Psoas muscle (tissue), 8 donors: ENCODE data around the gene SIM2. TPM values are rescaled to one million over a fixed set of nuclear protein-coding genes. Genes with fewer than 3 reads are reported as not detected.
"Not testable (repeated sequence)": the region's sequence is repeated elsewhere in the genome, so short reads cannot be mapped to it uniquely, and the experiment has no call there.

Experiments
- ATAC-seq, 4 donors: fragments of 200-7000 bp; cut with Tn5 transposase; one replicate each; pipeline ENCODE4 v1.9.1; 2020; ENCODE audit warnings: moderate library complexity in 3 of 4, mild to moderate bottlenecking in 2 of 4
- DNase-seq, 2 donors: peaks; one replicate each; pipeline ENCODE4 v3.0.0-alpha.2; 2020
- H3K27ac ChIP-seq: fragments of 200-600 bp; one replicate; pipeline ENCODE4 v1.8.0; 2022
- H3K27me3 ChIP-seq, 3 donors: fragments of 200-600 bp in 1 of 3; one replicate each; pipeline versions ENCODE4 v1.6.1 to v1.8.0; 2013 to 2022; ENCODE audit warnings: low read length in 2 of 3, mild to moderate bottlenecking in 2 of 3, moderate library complexity in 1 of 3; ENCODE audit not compliant: insufficient read depth in 3 of 3
- H3K36me3 ChIP-seq, 2 donors: fragments of 200-600 bp in 1 of 2; one replicate each; pipeline versions ENCODE4 v1.6.1 to v1.8.0; 2013 to 2022; ENCODE audit warnings: low read depth in 1 of 2, mild to moderate bottlenecking in 1 of 2, moderate library complexity in 1 of 2; ENCODE audit not compliant: insufficient read depth in 1 of 2
- H3K4me1 ChIP-seq: fragments of 200-600 bp; one replicate; pipeline ENCODE4 v1.8.0; 2022
- H3K4me3 ChIP-seq: fragments of 200-600 bp; one replicate; pipeline ENCODE4 v1.8.0; 2022; ENCODE audit warnings: mild to moderate bottlenecking
- H3K9me3 ChIP-seq: fragments of 200-600 bp; one replicate; pipeline ENCODE4 v1.8.0; 2022
- WGBS, 3 donors: extraction: QIAGEN DNeasy Blood & Tissue Kit; methylation state at CpG; one replicate each; pipeline versions ENCODE4 v1.1.6 to v1.1.7; 2013; 5-methylcytosine and 5-hydroxymethylcytosine counted together
- intact Hi-C, 2 donors: fragments of 100-400 bp; cut with DNase I; formaldehyde crosslinking; loops; one replicate each; pipeline versions ENCODE4 v1.11.0 to v1.14.2; 2022
- polyA plus RNA-seq, 3 donors: library from polyadenylated mRNA; stranded (reverse); fragments of 200-250 nt; gene quantifications; one replicate each; pipeline ENCODE4 v1.2.3, GENCODE V29; 2013
- total RNA-seq, 4 donors: library from RNA; stranded (reverse); fragmentation: NEBNext Ultra II Directional in 2 of 4; extraction: Animal tissue kit (Norgen Biotek cat#: 25700) in 2 of 4; gene quantifications; one replicate each; pipeline versions ENCODE4 v1.2.1 to v1.2.4, GENCODE V29; 2021 to 2023
- TF ChIP-seq, protein P1 (sequence below): fragments of 200-600 bp; IDR thresholded peaks from one replicate; pipeline ENCODE4 v1.8.0; 2022; ENCODE audit warnings: antibody characterized with exemption
- donor health status: healthy with polysubstance abuse.
- donor health status: DM: no; HTN: no; CAD: no; lungs with moderate emphysema.
- donor health status: Bipolar disorder and iron deficiency.
- donor health status: healthy.
- donor health status: DM: yes; HTN: yes; CAD: no.
- donor health status: DM: no; HTN: no; CAD: no.
- donor health status: DM: no; HTN: no; CAD: no.
- donor health status: DM: yes; HTN: yes; CAD: no.

Gene SIM2
- total and polyA plus RNA-seq, 7 donors = 0.06 to 3.0 (median 0.14) TPM

DNA sequence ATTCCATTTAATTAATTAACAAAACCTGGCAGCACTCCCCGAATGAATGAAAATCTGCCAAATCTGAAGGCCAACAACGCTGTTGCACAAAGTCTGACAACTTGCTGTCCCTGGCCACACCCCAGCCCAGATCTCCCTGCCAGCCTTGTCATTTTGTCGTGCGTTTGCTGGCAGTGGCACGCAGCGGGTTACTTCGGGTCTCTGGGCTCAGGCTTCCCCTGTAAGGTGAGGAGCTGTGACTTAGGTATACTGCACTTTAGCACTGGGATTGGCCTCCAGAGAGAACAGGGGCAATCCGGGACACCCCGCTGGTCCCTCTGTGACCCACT, 34.3 kb upstream of the SIM2 start:
- Histone ChIP-seq H3K27ac (no peak overlapping the region), H3K27me3 (peaks cover 0 to 31% (median 4%) of the 10 kb centered on the region in 3 donors), H3K36me3 (no peaks in the 10 kb centered on the region), H3K9me3 (no peaks in the 10 kb centered on the region), H3K4me1 (no peaks in the 10 kb centered on the region), H3K4me3 (no peak overlapping the region)
- TF ChIP-seq, protein P1, sequence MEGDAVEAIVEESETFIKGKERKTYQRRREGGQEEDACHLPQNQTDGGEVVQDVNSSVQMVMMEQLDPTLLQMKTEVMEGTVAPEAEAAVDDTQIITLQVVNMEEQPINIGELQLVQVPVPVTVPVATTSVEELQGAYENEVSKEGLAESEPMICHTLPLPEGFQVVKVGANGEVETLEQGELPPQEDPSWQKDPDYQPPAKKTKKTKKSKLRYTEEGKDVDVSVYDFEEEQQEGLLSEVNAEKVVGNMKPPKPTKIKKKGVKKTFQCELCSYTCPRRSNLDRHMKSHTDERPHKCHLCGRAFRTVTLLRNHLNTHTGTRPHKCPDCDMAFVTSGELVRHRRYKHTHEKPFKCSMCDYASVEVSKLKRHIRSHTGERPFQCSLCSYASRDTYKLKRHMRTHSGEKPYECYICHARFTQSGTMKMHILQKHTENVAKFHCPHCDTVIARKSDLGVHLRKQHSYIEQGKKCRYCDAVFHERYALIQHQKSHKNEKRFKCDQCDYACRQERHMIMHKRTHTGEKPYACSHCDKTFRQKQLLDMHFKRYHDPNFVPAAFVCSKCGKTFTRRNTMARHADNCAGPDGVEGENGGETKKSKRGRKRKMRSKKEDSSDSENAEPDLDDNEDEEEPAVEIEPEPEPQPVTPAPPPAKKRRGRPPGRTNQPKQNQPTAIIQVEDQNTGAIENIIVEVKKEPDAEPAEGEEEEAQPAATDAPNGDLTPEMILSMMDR = no peak
- 25 to 41% (median 28%) methylated on average over 9 of the region's 9 CpGs for WGBS, 3 donors
- DNase-seq = peak; percentile 18 to 59
- peak; percentile 40 to 88 (median 64) for ATAC-seq
- intact Hi-C loops = no loop called here

GRCh38 chr21:36665806-36666205, 33.1 kb upstream of the SIM2 start:
- Histone ChIP-seq H3K9me3 (no peaks in the 10 kb centered on the region), H3K27ac (no peak overlapping the region), H3K36me3 (no peaks in the 10 kb centered on the region), H3K27me3 (peaks cover 0 to 23% (median 1%) of the 10 kb centered on the region in 3 donors), H3K4me1 (no peaks in the 10 kb centered on the region), H3K4me3 (no peak overlapping the region)
- WGBS, 3 donors = 84 to 95% (median 89%) methylated on average over 6 of the region's 6 CpGs
- TF ChIP-seq, protein P1 = no peak
- no peak for DNase-seq
- no peak for ATAC-seq
- intact Hi-C loops = no loop called here

GRCh38 chr21:36668713-36669112, 30.2 kb upstream of the SIM2 start:
- TF ChIP-seq, protein P1 = no peak
- H3K27ac ChIP-seq = no peak overlapping the region
- ATAC-seq = no peak
- peaks cover 0 to 13% (median 1%) of the 10 kb centered on the region in 3 donors for H3K27me3 ChIP-seq
- no peaks in the 10 kb centered on the region for H3K36me3 ChIP-seq
- 73 to 79% (median 73%) methylated on average over 7 to 9 of the region's 9 CpGs for WGBS, 3 donors
- no peaks in the 10 kb centered on the region for H3K4me1 ChIP-seq
- intact Hi-C loops = no loop called here
- H3K9me3 ChIP-seq = no peaks in the 10 kb centered on the region
- H3K4me3 ChIP-seq = no peak overlapping the region
- no peak for DNase-seq

DNA sequence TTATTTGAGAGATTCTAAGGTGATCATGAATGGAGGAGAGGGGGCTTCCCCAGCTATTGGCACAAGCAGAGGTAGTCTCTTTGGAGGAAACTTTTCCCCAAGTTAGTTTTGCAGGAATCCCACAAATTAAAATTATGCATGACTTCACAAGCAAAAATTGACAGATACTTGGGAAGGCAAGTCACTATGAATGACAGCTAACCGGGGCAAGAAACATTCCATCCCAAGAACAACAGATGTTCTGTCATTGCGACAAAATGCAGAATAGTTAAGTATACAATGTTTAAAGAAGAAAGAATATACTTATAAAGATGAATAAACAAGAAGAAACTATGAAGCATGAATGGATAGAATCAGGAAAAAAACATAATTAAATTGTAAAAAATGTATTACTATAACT, 27.1 kb upstream of the SIM2 start:
- H3K4me3 ChIP-seq = no peak overlapping the region
- DNase-seq (no peak), ATAC-seq (no peak)
- H3K36me3 ChIP-seq = no peaks in the 10 kb centered on the region
- TF ChIP-seq, protein P1 = no peak
- no peaks in the 10 kb centered on the region for H3K4me1 ChIP-seq
- peaks cover 0 to 5% (median 4%) of the 10 kb centered on the region in 3 donors for H3K27me3 ChIP-seq
- H3K27ac ChIP-seq = no peak overlapping the region
- H3K9me3 ChIP-seq = no peaks in the 10 kb centered on the region
- intact Hi-C loops = no loop called here
- WGBS, 3 donors = 67 to 75% (median 73%) methylated on average over 2 of the region's 2 CpGs

DNA sequence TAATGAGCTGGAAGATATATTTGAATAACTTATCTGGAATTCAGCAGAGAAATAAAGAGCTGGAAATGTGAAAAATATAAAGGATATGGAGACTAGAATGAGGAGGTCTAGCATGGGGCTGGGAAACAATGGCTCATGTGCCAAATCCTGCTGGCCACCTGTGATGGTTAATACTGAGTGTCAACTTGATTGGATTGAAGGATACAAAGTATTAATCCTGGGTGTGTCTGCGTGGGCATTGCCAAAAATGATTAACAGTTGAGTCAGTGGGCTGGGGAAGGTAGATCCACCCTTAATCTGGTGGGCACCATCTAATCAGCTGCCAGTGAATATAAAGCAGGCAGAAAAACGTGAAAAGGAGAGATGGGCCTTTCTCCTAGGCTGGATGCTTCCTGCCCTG, 26.6 kb upstream of the SIM2 start:
- H3K4me3 ChIP-seq, H3K9me3 ChIP-seq, H3K27ac ChIP-seq, ATAC-seq, H3K36me3 ChIP-seq, intact Hi-C loops, DNase-seq, H3K4me1 ChIP-seq, H3K27me3 ChIP-seq: not testable (repeated sequence)
- 57 to 60% (median 59%) methylated on average over 2 of the region's 2 CpGs for WGBS, 3 donors
